Measurements from ENCODE around the gene LAPTM5. TPM values are rescaled to one million over a fixed set of nuclear protein-coding genes. Genes with fewer than 3 reads are reported as not detected.
A peak's percentile ranks its signal among the peaks of the same experiment; 100 is the strongest.

LAPTM5 gene
- total RNA-seq (2021; ENCODE audit: unreplicated experiment) (1.5 TPM), Bru-seq, nascent RNA (percentile 4 among the genes with signal in this experiment), BruChase-seq, experiment 1, labeled RNA remaining after a 6-hour chase (percentile 10 among the genes with signal in this experiment), BruChase-seq, experiment 2, labeled RNA remaining after a 2-hour chase (percentile 6 among the genes with signal in this experiment)
- polyA plus RNA-seq (2012), result 0.11 and 0.14 TPM in 2 replicates
- long read RNA-seq, partial matches to known transcripts, result 0 of 2 reads
- long read RNA-seq, other reads (novel, unspliced or antisense), result 2 of 2 reads

- H2AFZ ChIP-seq (ENCODE audit: low read depth, low read length, poor library complexity, severe bottlenecking), result no peak within 1 kb of the TSS
- DNase-seq (ENCODE audit: low read depth, low spot score) (no peak), ATAC-seq (no peak)
- H3K4me2 ChIP-seq (ENCODE audit: low read length), result peak within 1 kb of the TSS; percentile 30; the same call in 1 of the 2 replicates
- H3K36me3 ChIP-seq (ENCODE audit: control insufficient read depth in 1 of 2, insufficient read depth in 2 of 2, low read length in 2 of 2), result no peaks in the 10 kb centered on the region
- no peaks in the 10 kb centered on the region for H4K20me1 ChIP-seq (ENCODE audit: insufficient read depth)
- TF ChIP-seq ZNF274 (IDR thresholded peaks at IDR 0.05; ENCODE audit: low read depth, low read length), result no peak
- TF ChIP-seq, protein P1, sequence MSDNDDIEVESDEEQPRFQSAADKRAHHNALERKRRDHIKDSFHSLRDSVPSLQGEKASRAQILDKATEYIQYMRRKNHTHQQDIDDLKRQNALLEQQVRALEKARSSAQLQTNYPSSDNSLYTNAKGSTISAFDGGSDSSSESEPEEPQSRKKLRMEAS (IDR thresholded peaks at IDR 0.05), result no peak
- no peak for TF ChIP-seq FOSL1 (IDR thresholded peaks at IDR 0.05; ENCODE audit: low read depth)
- no peak for TF ChIP-seq SP1 (IDR thresholded peaks at IDR 0.05; ENCODE audit: low read depth)
- no peak for TF ChIP-seq CBX3 (IDR thresholded peaks at IDR 0.05; ENCODE audit: low read depth)
- no peak for TF ChIP-seq POLR2AphosphoS5 (IDR thresholded peaks at IDR 0.05; ENCODE audit: low read depth, low read length)
- no peak for TF ChIP-seq EZH2phosphoT487 (IDR thresholded peaks at IDR 0.05; ENCODE audit: borderline replicate concordance)
- no peak for TF ChIP-seq POLR2A (IDR thresholded peaks at IDR 0.05; ENCODE audit: borderline replicate concordance, extremely low read depth, insufficient read depth, insufficient read length)
- TF ChIP-seq RAD21 (IDR thresholded peaks at IDR 0.05; ENCODE audit: low read depth), result no peak
- TF ChIP-seq CEBPB (IDR thresholded peaks at IDR 0.05; ENCODE audit: low read depth), result no peak
- ChIA-PET POLR2A (interaction anchor here (1.0 kb wide), 1 partner anchor 39 kb away, joined by 3 read pairs; no protein-coding TSS in a partner anchor), RAD21 (ENCODE audit: low non-redundant PET in 1 of 2, low total read pairs in 2 of 2, uncharacterized antibody in 2 of 2, unreplicated experiment in 2 of 2) (no interaction called here), CTCF (interaction anchor here (0.7 to 1.8 kb wide), 3 partner anchors 22 to 38 kb away, joined by 3 to 9 read pairs (median 3); no protein-coding TSS in a partner anchor)
- H3K79me2 ChIP-seq (ENCODE audit: insufficient read depth, low read length), result no peaks in the 10 kb centered on the region
- no peak within 1 kb of the TSS for H3K27ac ChIP-seq (ENCODE audit: low read depth, low read length)
- intact Hi-C loops (cut with micrococcal nuclease), result no loop called here
- H3K9ac ChIP-seq (ENCODE audit: low read length), result no peak within 1 kb of the TSS
- BruUV-seq (replicated peaks), result no TSS peak
- H3K4me1 ChIP-seq (ENCODE audit: control insufficient read depth in 1 of 2, insufficient read depth in 2 of 2, low read length in 2 of 2), result peaks cover 0 to 27% of the 10 kb centered on the region in 2 experiments; a peak in 3 of 4 replicates
- H3K9me2 ChIP-seq (ENCODE audit: insufficient read depth), result no peaks in the 10 kb centered on the region
- H3K27me3 ChIP-seq (ENCODE audit: insufficient read depth, low read length), result no peaks in the 10 kb centered on the region
- no peaks in the 10 kb centered on the region for H3K9me3 ChIP-seq (ENCODE audit: control insufficient read depth in 1 of 2, insufficient read depth in 1 of 2, low read depth in 1 of 2, low read length in 2 of 2)
- no peak within 1 kb of the TSS for H3K4me3 ChIP-seq (replicated peaks in 1 of 2; ENCODE audit: low read depth in 1 of 2, low read length in 2 of 2)
Observed at GRCh38 chr1:30757352-30758120, at the start of gene LAPTM5. LAPTM5 (minus strand) TSS chr1:30757774; CDS start chr1:30757745, 29 bp downstream.

All from HCT116 (cell line).